GM19324 (cell line): Measurements from ENCODE around the gene YBX2.
"Not testable (repeated sequence)": the region's sequence is repeated elsewhere in the genome, so short reads cannot be mapped to it uniquely, and the experiment has no call there.

Experiments
- ATAC-seq: cut with Tn5 transposase; IDR thresholded peaks from one replicate; pipeline ENCODE4 v1.9.1; 2021; ENCODE audit warnings: mild to moderate bottlenecking, moderate library complexity; ENCODE audit not compliant: unreplicated experiment, low FRiP score

The YBX2 gene

DNA sequence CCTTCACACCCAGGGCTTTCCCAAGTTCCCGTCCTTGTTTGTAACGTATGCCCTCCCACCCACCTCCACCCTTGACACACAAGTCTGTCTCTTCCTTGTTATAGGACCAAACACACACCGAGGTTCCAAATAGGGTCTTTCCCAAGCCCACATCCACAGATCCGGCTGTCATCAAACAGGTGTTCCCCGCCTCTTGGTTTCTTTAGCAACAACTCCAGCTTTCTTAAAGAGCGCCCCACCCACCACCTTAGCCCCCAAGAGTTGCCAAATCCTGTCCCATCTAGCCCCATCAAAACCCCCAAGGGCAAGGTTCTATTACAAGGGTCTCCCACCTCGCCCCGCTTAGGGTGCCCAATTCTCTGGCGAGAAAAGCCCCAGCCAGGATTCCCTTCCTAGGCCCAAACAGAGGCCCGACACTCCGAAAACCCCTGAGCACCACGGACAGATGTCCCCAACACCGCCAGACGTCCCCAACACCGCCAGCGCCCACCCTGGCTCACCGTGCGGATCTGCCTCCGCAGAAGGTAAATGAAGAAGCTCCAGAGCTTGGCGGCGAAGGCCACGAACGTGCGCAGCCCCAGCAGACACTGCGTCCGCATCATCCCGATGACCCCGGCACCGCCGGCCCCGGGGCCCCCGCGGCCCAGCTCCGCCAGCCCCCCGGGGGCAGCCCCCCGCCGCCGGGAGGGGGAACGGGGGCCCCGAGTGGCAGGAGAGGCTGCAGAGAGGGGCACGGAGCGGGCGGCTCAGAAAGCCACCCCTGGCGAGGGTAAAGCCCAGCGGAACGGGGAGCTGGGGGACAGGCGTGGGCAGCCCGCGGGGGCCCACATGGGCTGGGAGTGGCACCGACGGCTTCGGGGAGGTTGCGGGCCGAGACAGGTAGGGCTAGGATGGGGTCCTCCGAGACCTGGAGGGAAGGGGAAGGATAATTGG, 43.5 kb downstream of the YBX2 start:
- no peak for ATAC-seq

DNA sequence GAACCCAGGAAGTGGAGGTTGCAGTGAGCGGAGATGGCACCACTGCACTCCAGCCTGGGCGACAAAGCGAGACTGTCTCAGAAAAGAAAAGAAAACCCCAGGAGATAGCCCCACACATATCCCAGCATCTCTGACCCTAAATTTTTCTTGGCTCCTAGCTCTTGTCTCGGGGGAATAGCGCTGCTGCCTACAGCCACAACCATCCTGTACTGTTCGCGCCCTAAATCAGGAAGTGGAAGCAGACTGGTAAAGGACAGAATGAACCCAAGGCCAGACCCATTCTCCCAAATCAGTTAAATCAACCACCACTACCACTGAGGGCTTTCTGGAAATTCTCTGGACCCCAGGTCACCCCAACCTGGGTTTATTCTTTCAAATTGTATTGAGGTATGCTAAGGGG, 44.6 kb downstream of the YBX2 start:
- no peak for ATAC-seq

DNA sequence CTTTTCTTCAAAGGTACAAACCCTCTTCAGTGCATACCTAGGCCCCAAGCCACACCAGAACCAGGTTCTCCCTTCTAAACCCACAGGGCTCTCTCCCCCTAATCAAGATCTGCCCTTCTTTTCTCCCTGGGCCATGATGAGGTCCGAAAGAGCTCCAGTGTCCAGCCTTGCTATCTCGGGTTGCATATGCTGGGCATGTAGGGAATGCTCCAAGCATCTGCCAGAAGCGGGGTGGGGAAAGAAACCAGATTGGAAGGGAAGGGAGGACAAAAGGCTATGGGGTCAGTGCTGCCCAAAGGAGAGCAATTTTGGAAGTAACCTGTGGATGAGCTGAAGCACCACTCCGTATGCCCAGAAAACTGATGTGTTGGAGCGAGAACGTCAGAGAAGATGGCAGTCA, 45.2 kb downstream of the YBX2 start:
- ATAC-seq, result no peak

DNA sequence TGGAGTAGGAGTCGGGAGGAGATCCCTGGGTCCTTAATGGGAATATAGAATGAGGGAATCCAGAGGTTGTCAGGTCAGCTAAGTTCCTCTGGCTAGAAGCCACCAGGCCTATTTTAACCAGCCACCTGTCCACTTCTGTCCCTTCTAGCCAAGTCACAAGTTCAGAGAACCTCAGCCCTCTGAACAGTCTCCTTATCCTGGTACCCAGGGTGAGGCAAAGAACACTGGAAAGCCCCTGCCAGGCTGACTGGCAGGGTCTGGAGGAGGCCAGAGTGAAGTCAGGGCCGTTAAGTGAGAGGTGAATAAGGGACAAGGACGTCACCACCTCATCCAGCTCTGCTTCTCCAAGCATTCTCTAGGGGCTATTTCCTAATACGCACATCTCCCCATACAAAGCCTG, 45.6 kb downstream of the YBX2 start:
- ATAC-seq, result no peak

DNA sequence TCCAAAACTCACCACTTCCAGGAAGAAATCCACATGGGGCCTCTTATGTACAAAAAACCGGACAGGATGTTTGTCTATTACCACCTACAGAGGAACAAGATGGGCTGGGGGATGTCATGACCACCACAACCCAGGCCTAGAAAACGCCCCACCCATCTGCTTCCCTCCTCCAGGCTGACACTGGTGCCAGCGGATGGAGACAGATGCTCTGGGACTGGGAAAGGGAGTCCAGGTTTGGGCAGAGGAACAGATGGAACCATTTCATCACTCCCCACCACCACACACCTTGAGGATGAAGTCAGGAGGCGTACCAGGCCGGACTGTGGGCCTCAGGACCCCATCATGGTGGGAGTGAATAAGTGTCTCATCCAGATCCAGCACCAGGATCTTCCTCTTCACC, 47.7 kb downstream of the YBX2 start:
- ATAC-seq, result no peak

DNA sequence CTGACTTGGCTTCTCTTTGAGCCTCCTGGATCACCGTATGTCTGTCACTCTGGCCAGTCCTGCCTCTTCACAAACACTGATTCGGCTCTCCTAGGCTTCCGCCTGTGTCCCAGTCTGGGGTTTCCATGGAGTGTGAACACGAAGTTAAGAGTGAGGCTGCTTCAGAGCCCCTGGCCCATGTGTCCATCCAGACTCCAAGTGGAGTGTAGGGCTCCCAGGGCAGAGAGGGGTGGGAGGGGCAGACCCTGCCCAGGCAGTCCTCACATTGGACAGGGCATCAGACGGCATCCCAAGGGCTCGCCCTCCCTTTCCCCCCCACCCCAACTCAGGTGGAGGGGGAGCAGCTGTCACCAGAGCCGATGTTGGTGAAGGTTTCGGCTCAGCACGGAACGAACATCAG, 50.6 kb downstream of the YBX2 start:
- not testable (repeated sequence) for ATAC-seq

DNA sequence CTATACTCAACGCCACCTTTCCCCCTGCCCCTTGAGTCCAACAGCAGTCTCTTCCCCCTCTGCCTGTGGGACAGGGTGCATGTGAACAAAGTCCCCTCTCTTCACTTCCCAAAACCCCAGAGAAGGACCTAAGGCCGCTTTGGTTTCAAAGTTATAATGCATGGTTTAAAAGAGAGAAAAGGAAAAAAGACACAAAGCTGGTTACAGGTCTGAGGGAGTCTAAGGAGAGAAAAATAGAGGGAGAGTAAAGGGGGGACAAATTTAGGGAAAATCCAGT, 51.0 kb downstream of the YBX2 start:
- no peak for ATAC-seq

DNA sequence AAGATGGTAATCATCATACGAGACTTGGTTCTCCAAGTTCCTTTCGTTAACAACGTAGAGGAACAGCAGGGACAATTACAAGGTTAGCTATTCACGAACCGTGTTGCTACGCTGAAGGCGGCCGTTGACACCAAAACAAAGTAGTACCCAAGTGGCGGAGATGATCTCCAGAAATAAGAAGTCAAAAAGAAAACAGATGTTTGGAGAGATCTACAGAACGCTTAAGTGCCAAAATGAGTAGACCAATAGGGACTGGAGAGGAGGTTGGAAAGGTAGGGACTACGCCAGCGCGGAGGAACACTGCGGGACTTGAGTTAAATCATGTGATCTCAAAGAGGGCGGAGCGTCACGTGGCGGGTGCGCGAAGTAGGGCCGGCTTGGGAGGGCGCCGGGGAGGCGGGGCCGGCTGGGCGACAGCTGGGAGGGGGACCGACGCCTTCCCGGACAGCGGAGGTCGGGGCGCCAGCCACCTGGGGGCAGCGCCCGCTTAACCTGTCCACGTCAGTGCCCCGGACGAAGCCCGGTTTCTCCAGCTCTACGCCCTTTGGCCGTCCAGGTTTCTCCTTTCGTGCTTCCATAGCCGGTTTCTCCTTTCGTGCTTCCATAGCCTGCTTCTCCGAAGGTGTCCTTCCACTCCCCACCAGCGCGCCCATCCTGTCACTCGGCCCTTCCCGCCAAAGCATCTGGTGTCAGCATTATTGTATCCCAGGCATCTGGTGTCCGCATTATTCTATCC, 51.6 kb downstream of the YBX2 start:
- ATAC-seq, result peak; percentile 46

DNA sequence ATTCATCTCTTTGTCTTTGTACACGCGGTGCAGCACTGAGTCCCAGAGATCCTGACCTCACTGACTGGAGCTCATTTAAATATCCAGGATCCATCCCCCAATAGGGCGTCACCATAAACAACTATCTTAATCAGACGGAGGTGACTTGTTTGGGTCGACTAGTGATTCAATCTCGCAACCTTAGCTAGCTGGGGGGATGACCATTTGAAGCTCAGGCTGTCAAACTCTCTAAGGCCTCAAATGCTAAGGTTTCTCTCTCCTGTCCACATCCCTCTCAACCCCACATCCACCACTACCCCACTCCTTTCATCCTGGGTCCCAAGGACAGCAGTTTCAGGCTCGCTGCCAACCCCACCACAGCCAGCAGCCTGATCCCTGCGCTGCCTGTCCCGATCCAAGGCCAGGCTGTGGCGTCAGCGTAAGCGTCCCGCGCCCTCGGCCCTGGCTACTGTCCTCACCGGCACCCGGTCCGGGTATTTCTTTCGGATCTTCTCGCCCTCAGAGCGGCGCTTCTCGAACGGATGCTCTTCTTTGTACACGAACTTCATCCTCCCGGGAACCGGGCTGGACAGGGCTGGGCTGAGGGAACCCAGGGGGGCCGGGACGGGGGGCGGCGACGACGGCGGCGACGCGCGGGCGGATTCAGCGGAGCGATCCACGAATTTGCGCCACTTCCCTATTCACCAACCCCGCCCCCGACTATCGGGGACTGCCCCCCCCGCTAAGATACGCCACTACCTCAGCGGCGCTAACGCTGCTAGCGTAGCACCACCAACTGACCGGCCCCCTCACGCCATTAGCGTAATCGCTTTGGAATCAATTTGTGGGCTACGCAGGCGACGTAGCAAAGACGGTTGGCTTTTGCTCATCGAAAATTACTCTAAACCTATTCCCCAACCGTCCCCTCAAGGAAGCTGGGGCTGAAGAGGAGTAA, 52.4 kb downstream of the YBX2 start, which contains the start of gene GABARAP:
TSS of gene GABARAP (minus strand) at position 667 of the 934 bp plus-strand sequence. CDS start at position 548, 119 bp downstream.
- peak; percentile 33 for ATAC-seq

DNA sequence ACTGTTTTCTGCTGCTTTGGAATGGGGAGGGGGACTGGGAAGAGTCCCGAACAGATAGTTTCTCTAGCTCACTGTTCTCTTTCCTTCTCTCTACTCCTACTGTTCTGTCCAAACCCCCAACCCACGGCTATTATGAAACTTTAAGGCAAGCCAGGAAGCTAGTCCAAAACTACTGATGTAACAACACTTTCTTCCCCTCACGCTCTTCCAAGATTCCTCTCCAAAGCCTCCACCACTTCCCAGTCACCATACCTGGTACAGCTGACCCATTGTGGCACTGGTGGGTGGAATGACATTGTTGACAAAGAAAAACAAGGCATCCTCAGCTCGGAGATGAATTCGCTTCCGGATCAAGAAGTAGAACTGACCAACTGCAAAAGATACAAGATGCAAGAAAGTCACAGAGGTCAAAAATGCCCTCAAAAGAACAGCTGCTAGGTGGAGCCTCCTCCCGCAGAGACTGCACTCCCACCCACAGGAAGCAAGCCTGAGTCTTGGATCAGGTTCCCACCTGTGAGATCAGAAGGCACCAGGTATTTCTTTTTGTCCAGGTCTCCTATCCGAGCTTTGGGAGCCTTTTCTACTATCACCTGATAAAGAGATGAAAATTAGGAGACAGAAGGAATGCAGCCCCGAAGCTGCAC, 53.2 kb downstream of the YBX2 start:
- ATAC-seq, result no peak

DNA sequence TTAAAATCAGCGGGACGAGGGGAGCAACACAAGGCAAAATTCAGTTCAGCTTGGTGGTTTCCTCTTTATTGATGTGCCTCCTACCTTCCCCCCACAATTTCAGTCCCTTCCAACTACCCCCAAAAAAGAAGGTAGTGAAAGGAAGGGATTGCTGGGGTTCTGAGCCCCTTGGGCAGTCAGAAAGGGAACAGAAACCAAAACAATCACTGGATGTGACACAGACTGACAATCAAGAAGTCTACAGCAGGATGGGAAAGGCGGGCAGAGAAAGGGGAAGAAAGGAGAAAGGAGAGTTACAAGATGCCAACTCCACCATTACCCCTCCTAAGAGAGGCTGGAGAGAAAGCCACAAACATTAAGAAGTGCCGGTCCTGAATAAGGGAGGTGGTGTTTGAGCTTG, 54.1 kb downstream of the YBX2 start:
- ATAC-seq, result no peak

DNA sequence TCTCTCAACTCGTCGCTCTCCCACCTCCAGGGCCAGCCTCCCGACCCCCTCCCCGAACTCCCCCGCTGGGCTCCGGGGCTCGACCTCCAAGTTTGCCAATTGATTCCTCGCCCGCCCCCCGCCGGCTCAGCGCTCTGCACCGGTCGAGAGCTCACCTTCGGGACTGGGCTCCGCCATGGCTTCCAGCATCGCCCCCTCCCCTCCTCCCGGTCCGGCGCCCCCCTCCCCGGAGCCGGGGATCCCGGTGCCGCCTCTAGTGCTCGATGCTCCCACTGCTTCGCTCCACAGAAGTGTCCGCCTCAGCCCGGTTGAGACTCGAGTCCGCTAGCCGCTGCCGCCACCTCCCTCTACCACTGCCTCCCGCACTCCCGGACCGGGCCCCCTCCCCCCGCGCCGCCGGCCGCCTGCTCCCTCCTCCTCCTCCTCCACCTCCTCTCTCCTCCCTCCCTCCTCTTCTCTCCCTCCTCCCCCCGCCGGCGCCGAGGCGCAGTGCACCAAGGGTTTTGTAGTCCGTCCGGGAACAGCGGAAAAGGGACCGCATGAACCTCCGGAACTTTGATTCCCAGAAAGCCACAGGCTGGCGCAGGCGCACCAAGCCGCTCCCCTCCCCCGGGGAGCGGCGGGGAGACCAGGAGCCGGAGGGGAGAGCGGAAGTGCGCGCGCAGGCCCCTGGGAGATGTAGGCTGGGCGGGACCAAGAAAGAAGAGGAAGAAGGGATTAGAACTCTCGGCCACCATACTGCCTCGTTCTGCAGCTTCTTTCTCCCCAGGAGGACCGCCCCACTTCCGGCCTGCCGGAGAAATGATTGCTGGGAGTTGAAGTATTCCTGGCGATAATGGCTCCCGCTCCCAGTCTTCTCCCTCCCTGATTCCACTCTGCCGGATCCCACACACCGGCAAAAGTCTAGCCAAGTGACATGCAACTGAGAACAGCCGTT, 55.1 kb downstream of the YBX2 start, which contains the start of gene PHF23:
TSS of gene PHF23 (minus strand) at position 367 of the 937 bp plus-strand sequence. CDS start at position 189, 178 bp downstream.
- peak; percentile 66 for ATAC-seq

DNA sequence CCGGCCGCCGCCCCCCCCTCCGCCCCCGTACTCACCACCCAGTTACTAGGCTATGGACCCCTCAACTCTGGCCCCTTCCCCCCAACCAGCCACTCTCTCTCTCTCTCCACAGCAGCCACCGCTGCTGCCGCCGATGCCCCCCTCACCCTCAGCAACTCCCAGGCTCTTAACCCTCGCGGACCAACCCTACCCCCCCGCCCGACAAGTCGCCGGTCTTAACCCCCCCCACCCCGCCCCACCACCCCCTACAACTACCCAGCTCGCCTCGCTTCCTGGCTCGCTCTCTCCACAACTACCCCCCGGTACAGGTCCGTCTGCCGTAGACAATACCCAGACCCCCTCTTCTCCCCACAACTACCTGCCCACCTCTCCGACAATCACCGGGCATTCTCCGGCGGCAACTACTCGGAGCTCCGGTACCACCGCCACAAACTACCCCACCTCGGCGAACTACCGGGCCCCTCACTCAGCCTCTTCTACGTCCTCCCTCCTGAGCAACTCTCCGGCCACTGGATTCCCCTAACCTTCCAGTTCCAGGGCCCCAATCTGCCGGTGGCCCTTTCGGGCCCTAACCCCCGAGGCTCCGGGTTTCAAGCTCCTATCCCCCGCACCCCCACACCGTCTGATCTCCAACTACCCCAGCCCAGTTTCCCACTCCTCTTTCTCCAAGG, 55.9 kb downstream of the YBX2 start:
- ATAC-seq, result no peak
